HG03039 (cell line): ENCODE results near the gene MINPP1.
"Not testable (repeated sequence)": the region's sequence is repeated elsewhere in the genome, so short reads cannot be mapped to it uniquely, and the experiment has no call there.

Experiments
- ATAC-seq: cut with Tn5 transposase; IDR thresholded peaks from one replicate; pipeline ENCODE4 v1.9.1; 2021; ENCODE audit warnings: mild to moderate bottlenecking, moderate library complexity; ENCODE audit not compliant: unreplicated experiment

MINPP1 gene

GRCh38 chr10:87560495-87561129 lies 55.9 kb downstream of the MINPP1 start:
- ATAC-seq, result no peak

- ATAC-seq, result no peak
Observed at GRCh38 chr10:87562750-87563149, 58.1 kb downstream of the MINPP1 start.

GRCh38 chr10:87565010-87565409 lies 60.3 kb downstream of the MINPP1 start:
- no peak for ATAC-seq

- ATAC-seq, result no peak
Observed at GRCh38 chr10:87575851-87576250, 71.2 kb downstream of the MINPP1 start.

- ATAC-seq, result no peak
Observed at GRCh38 chr10:87578160-87578841, 73.6 kb downstream of the MINPP1 start.

- no peak for ATAC-seq
Observed at GRCh38 chr10:87578842-87579401, 74.2 kb downstream of the MINPP1 start.

GRCh38 chr10:87579563-87579962 lies 74.9 kb downstream of the MINPP1 start:
- no peak for ATAC-seq

GRCh38 chr10:87580016-87580415 lies 75.3 kb downstream of the MINPP1 start:
- ATAC-seq, result no peak

- no peak for ATAC-seq
Observed at GRCh38 chr10:87585565-87586514, 81.1 kb downstream of the MINPP1 start.

- ATAC-seq, result no peak
Observed at GRCh38 chr10:87589645-87590051, 85.0 kb downstream of the MINPP1 start.

- no peak for ATAC-seq
Observed at GRCh38 chr10:87590705-87591588, 86.3 kb downstream of the MINPP1 start.

GRCh38 chr10:87591589-87591886 lies 86.8 kb downstream of the MINPP1 start:
- ATAC-seq, result no peak

GRCh38 chr10:87592920-87593319 lies 88.2 kb downstream of the MINPP1 start:
- ATAC-seq, result not testable (repeated sequence)

- no peak for ATAC-seq
Observed at GRCh38 chr10:87593702-87594101, 89.0 kb downstream of the MINPP1 start.

- ATAC-seq, result no peak
Observed at GRCh38 chr10:87594181-87594580, 89.5 kb downstream of the MINPP1 start.

- no peak for ATAC-seq
Observed at GRCh38 chr10:87594864-87595263, 90.2 kb downstream of the MINPP1 start.

GRCh38 chr10:87596351-87596750 lies 91.7 kb downstream of the MINPP1 start:
- no peak for ATAC-seq

- ATAC-seq, result no peak
Observed at GRCh38 chr10:87598700-87599099, 94.0 kb downstream of the MINPP1 start.

GRCh38 chr10:87600581-87600980 lies 95.9 kb downstream of the MINPP1 start:
- ATAC-seq, result no peak
